HL-60 (cell line): Measurements from ENCODE around the gene NLRC5.

ENCODE experiments used
- DNase-seq, 2 experiments: peaks; one replicate each; pipeline ENCODE4 v3.0.0-alpha.2; 2010 to 2020; ENCODE audit warnings: low read depth in 1 of 2, low spot score in 1 of 2
- H3K27ac ChIP-seq: fragments of 250-450 bp; sonication (Bioruptor Pico); replicated peaks from 2 replicates; pipeline ENCODE4 v1.5.1; 2020; ENCODE audit warnings: mild to moderate bottlenecking, moderate library complexity
- H3K27me3 ChIP-seq: fragments of 250-450 bp; sonication (Bioruptor Pico); 2 replicates; pipeline ENCODE4 v1.5.1; 2021; ENCODE audit warnings: mild to moderate bottlenecking, moderate library complexity; ENCODE audit not compliant: insufficient read depth, poor library complexity, severe bottlenecking
- H3K4me3 ChIP-seq: replicated peaks from 2 replicates; pipeline ENCODE4 v1.5.1; 2011; ENCODE audit warnings: mild to moderate bottlenecking, control low read depth, low read length; ENCODE audit not compliant: insufficient read depth
- CTCF ChIP-seq: IDR thresholded peaks from one replicate; pipeline ENCODE4 v1.5.1; 2011; ENCODE audit warnings: low read length, control low read depth, inconsistent platforms; ENCODE audit not compliant: insufficient read depth
- GABPA ChIP-seq: IDR thresholded peaks from 2 replicates; pipeline ENCODE4 v1.6.1; 2012; ENCODE audit warnings: low read depth
- POLR2AphosphoS5 ChIP-seq: IDR thresholded peaks from 2 replicates; pipeline ENCODE4 v1.6.1; 2012; ENCODE audit warnings: low read depth
- REST ChIP-seq: IDR thresholded peaks from 2 replicates; pipeline ENCODE4 v1.6.1; 2012; ENCODE audit warnings: low read depth; ENCODE audit not compliant: insufficient replicate concordance
- SPI1 ChIP-seq: IDR thresholded peaks from 2 replicates; pipeline ENCODE4 v1.6.1; 2012; ENCODE audit warnings: low read depth, mild to moderate bottlenecking, borderline replicate concordance

NLRC5 gene

GRCh38 chr16:56944954-56945839 lies 44.2 kb upstream of the NLRC5 start:
- Histone ChIP-seq H3K27me3 (no peaks in the 10 kb centered on the region), H3K27ac (no peak overlapping the region), H3K4me3 (no peak overlapping the region)
- no peak for TF ChIP-seq GABPA
- no peak for TF ChIP-seq SPI1
- no peak for TF ChIP-seq CTCF
- TF ChIP-seq POLR2AphosphoS5, result no peak
- no peak for DNase-seq

- no peak for DNase-seq
- no peaks in the 10 kb centered on the region for H3K27me3 ChIP-seq
- no peak overlapping the region for H3K4me3 ChIP-seq
- H3K27ac ChIP-seq, result no peak overlapping the region
- no peak for TF ChIP-seq SPI1
These were observed 43.4 kb upstream of the NLRC5 start for GRCh38 chr16:56945847-56946527.

GRCh38 chr16:56946767-56947603 lies 42.4 kb upstream of the NLRC5 start:
- H3K27me3 ChIP-seq, result no peaks in the 10 kb centered on the region
- DNase-seq, result no peak
- no peak for TF ChIP-seq POLR2AphosphoS5
- TF ChIP-seq CTCF, result no peak
- no peak for TF ChIP-seq GABPA
- TF ChIP-seq SPI1, result no peak
- TF ChIP-seq REST, result no peak
- no peak overlapping the region for H3K4me3 ChIP-seq
- no peak overlapping the region for H3K27ac ChIP-seq

GRCh38 chr16:56947604-56947995 lies 41.8 kb upstream of the NLRC5 start:
- Histone ChIP-seq H3K27ac (no peak overlapping the region), H3K27me3 (no peaks in the 10 kb centered on the region), H3K4me3 (no peak overlapping the region)
- TF ChIP-seq POLR2AphosphoS5 (no peak), CTCF (no peak), REST (no peak), SPI1 (no peak)
- DNase-seq, result no peak
